Neural progenitor cell (in vitro differentiated cells): ENCODE measurements around the gene CC2D1A. TPM values are rescaled to one million over a fixed set of nuclear protein-coding genes. Genes with fewer than 3 reads are reported as not detected.

ENCODE experiments used
- DNase-seq: peaks from one replicate; pipeline ENCODE4 v3.0.0-alpha.2; 2016; ENCODE audit warnings: low spot score
- H2AFZ ChIP-seq: fragments of 200-600 bp; sonication (generic); replicated peaks from 2 replicates; pipeline ENCODE4 v1.6.1; 2016; ENCODE audit warnings: antibody characterized with exemption
- H3F3A ChIP-seq: fragments of 200-600 bp; sonication (generic); 2 replicates; pipeline ENCODE4 v1.6.1; 2016; ENCODE audit warnings: antibody characterized with exemption, low read depth
- H3K27ac ChIP-seq: fragments of 200-600 bp; sonication (generic); 2 replicates; pipeline ENCODE4 v1.5.1; 2016; ENCODE audit warnings: mild to moderate bottlenecking
- H3K27me3 ChIP-seq: fragments of 200-600 bp; sonication (generic); 2 replicates; pipeline ENCODE4 v1.6.1; 2016; ENCODE audit warnings: mild to moderate bottlenecking, moderate library complexity
- H3K36me3 ChIP-seq: fragments of 200-600 bp; sonication (generic); 2 replicates; pipeline ENCODE4 v1.5.1; 2016
- H3K4me1 ChIP-seq: fragments of 200-600 bp; sonication (generic); 2 replicates; pipeline ENCODE4 v1.6.1; 2016; ENCODE audit warnings: mixed run types
- H3K4me2 ChIP-seq: fragments of 200-600 bp; sonication (generic); 2 replicates; pipeline ENCODE4 v1.6.1; 2016
- H3K4me3 ChIP-seq: fragments of 200-600 bp; sonication (generic); 2 replicates; pipeline ENCODE4 v1.5.1; 2016
- H3K79me2 ChIP-seq: fragments of 200-600 bp; sonication (generic); 2 replicates; pipeline ENCODE4 v1.6.1; 2016; ENCODE audit warnings: low read depth
- H3K9ac ChIP-seq: fragments of 200-600 bp; sonication (generic); 2 replicates; pipeline ENCODE4 v1.6.1; 2016
- H3K9me3 ChIP-seq: fragments of 200-600 bp; sonication (generic); 2 replicates; pipeline ENCODE4 v1.5.1; 2016; ENCODE audit warnings: low read depth
- H4K20me1 ChIP-seq: fragments of 200-600 bp; sonication (generic); 2 replicates; pipeline ENCODE4 v1.6.1; 2016; ENCODE audit warnings: low read depth
- H3K27ac Mint-ChIP-seq: 3 replicates; pipeline ENCODE4 v1.8.0; 2021; ENCODE audit warnings: mixed read lengths
- H3K27me3 Mint-ChIP-seq: 2 replicates; pipeline ENCODE4 v1.8.0; 2022; ENCODE audit warnings: low read depth, mild to moderate bottlenecking, inconsistent platforms, moderate library complexity, mixed read lengths; ENCODE audit not compliant: insufficient read depth
- H3K36me3 Mint-ChIP-seq: 3 replicates; pipeline ENCODE4 v1.8.0; 2021; ENCODE audit warnings: mixed read lengths
- H3K4me1 Mint-ChIP-seq: 3 replicates; pipeline ENCODE4 v1.8.0; 2021; ENCODE audit warnings: mixed read lengths
- H3K4me3 Mint-ChIP-seq: 3 replicates; pipeline ENCODE4 v1.8.0; 2021; ENCODE audit warnings: mild to moderate bottlenecking, moderate library complexity, mixed read lengths
- H3K9me3 Mint-ChIP-seq: 3 replicates; pipeline ENCODE4 v1.8.0; 2020; ENCODE audit warnings: mixed read lengths
- EZH2 ChIP-seq: fragments of 200-600 bp; sonication (generic); IDR thresholded peaks from 2 replicates; pipeline ENCODE4 v1.6.1; 2017; ENCODE audit warnings: antibody characterized with exemption, mild to moderate bottlenecking, moderate library complexity
- EZH2phosphoT487 ChIP-seq: fragments of 200-600 bp; sonication (generic); IDR thresholded peaks from 2 replicates; pipeline ENCODE4 v1.6.1; 2017; ENCODE audit warnings: antibody characterized with exemption
- total RNA-seq: library from RNA; depleted of rRNA; stranded (reverse); fragments of >200 nt; gene quantifications from 2 replicates; pipeline ENCODE4 v1.2.3, GENCODE V29; 2015; ENCODE audit warnings: low replicate concordance
- TF ChIP-seq, protein P1 (sequence below): fragments of 200-600 bp; sonication (generic); IDR thresholded peaks from 2 replicates; pipeline ENCODE4 v1.5.1; 2017; ENCODE audit warnings: antibody characterized with exemption, mild to moderate bottlenecking

The CC2D1A gene
- total RNA-seq, 1 donor from 2014 or later, result 8.1 TPM

DNA sequence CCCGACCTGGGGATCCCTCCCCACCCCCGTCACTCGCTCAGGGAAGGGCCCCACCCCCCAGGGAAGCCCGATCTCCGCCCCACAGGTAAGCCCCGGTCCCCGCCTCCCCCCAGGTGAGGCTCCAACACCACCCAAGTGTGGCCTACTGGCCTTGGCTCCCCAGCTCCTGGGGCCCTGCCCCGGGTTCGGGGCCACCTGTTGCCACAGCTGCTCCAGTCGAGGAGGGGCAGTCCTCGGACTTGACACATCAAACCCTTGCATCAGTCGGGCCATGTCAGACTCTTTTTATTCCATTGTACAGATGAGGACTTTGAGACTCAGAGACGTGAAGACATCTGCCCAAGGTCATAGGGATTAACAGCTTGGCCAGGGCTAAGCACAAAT, 512 bp downstream of the CC2D1A start:
- Mint-ChIP-seq H3K27me3 (no peaks in the 10 kb centered on the region), H3K4me1 (peaks cover 9% of the 10 kb centered on the region), H3K4me3 (peak overlapping the region; percentile 85), H3K9me3 (no peaks in the 10 kb centered on the region), H3K27ac (no peak overlapping the region), H3K36me3 (peaks cover 6% of the 10 kb centered on the region)
- Histone ChIP-seq H3K4me1 (no peaks in the 10 kb centered on the region), H3K9ac (no peak overlapping the region), H3K79me2 (no peaks in the 10 kb centered on the region), H3K27me3 (peaks cover 10% of the 10 kb centered on the region), H3F3A (no peaks in the 10 kb centered on the region), H3K4me2 (peak overlapping the region; percentile 83), H3K36me3 (no peaks in the 10 kb centered on the region), H3K9me3 (no peaks in the 10 kb centered on the region), H3K27ac (no peak overlapping the region), H4K20me1 (no peaks in the 10 kb centered on the region), H3K4me3 (peak overlapping the region; percentile 71), H2AFZ (peak overlapping the region; percentile 85)
- no peak for TF ChIP-seq EZH2
- TF ChIP-seq, protein P1, sequence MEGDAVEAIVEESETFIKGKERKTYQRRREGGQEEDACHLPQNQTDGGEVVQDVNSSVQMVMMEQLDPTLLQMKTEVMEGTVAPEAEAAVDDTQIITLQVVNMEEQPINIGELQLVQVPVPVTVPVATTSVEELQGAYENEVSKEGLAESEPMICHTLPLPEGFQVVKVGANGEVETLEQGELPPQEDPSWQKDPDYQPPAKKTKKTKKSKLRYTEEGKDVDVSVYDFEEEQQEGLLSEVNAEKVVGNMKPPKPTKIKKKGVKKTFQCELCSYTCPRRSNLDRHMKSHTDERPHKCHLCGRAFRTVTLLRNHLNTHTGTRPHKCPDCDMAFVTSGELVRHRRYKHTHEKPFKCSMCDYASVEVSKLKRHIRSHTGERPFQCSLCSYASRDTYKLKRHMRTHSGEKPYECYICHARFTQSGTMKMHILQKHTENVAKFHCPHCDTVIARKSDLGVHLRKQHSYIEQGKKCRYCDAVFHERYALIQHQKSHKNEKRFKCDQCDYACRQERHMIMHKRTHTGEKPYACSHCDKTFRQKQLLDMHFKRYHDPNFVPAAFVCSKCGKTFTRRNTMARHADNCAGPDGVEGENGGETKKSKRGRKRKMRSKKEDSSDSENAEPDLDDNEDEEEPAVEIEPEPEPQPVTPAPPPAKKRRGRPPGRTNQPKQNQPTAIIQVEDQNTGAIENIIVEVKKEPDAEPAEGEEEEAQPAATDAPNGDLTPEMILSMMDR, result no peak
- no peak for TF ChIP-seq EZH2phosphoT487
- no peak for DNase-seq

DNA sequence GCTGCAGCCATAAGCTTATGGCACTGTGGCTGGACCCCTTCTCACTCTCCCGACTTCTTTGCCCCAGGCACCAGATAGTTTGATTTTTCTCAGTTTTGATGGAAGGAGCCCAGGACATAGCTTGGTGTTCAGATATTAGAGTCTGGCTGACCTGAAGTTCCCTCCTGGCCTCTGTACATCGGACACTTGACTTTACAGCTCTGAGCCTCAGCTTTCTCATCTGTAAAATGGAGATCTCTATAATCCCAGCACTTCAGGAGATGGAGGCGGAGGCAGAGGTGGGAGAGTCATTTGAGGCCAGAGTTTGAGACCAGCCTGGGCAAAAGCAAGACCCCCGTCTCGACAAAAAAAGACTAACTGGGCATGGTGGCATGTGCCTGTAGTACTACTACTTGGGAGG, 909 bp downstream of the CC2D1A start:
- Histone ChIP-seq H3K4me3 (peak overlapping the region; percentile 71), H3K27ac (no peak overlapping the region), H2AFZ (no peak overlapping the region), H3K27me3 (peaks cover 10% of the 10 kb centered on the region), H4K20me1 (no peaks in the 10 kb centered on the region), H3F3A (no peaks in the 10 kb centered on the region), H3K9me3 (no peaks in the 10 kb centered on the region), H3K4me1 (no peaks in the 10 kb centered on the region), H3K79me2 (no peaks in the 10 kb centered on the region), H3K4me2 (peak overlapping the region; percentile 83), H3K36me3 (no peaks in the 10 kb centered on the region), H3K9ac (no peak overlapping the region)
- no peak for DNase-seq
- H3K4me1 Mint-ChIP-seq, result peaks cover 9% of the 10 kb centered on the region
- H3K27me3 Mint-ChIP-seq, result no peaks in the 10 kb centered on the region
- peaks cover 6% of the 10 kb centered on the region for H3K36me3 Mint-ChIP-seq
- no peak overlapping the region for H3K27ac Mint-ChIP-seq
- TF ChIP-seq, protein P1, result no peak
- TF ChIP-seq EZH2 (no peak), EZH2phosphoT487 (no peak)
- no peaks in the 10 kb centered on the region for H3K9me3 Mint-ChIP-seq
- H3K4me3 Mint-ChIP-seq, result peak overlapping the region; percentile 85

DNA sequence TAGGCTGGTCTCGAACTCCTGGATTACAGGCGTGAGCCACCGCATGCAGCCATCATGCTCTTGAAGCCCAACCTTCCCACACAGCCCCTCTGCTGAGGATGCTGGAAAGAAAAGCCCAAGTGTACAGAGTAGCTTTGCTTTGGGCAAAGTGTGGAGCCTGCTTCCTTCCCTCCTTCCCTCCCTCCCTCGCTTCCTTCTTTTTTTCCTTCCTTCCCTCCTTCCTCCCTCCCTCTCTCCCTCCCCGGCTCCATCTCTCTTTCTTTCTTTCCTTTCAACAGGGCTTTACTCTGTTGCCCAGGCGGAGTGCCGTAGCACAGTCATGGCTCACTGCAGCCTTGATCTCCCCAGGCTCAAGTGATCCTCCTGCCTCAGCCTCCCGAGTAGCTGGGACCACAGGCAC, 2.7 kb downstream of the CC2D1A start:
- no peak overlapping the region for H3K4me3 Mint-ChIP-seq
- Histone ChIP-seq H3K79me2 (no peaks in the 10 kb centered on the region), H2AFZ (no peak overlapping the region), H3K9me3 (no peaks in the 10 kb centered on the region), H3K27ac (no peak overlapping the region), H3F3A (no peaks in the 10 kb centered on the region), H3K4me1 (no peaks in the 10 kb centered on the region), H4K20me1 (no peaks in the 10 kb centered on the region), H3K27me3 (peaks cover 10% of the 10 kb centered on the region), H3K4me3 (no peak overlapping the region), H3K9ac (no peak overlapping the region), H3K4me2 (no peak overlapping the region), H3K36me3 (no peaks in the 10 kb centered on the region)
- no peak overlapping the region for H3K27ac Mint-ChIP-seq
- no peaks in the 10 kb centered on the region for H3K27me3 Mint-ChIP-seq
- no peaks in the 10 kb centered on the region for H3K9me3 Mint-ChIP-seq
- H3K4me1 Mint-ChIP-seq, result peaks cover 9% of the 10 kb centered on the region
- no peak for TF ChIP-seq EZH2
- TF ChIP-seq, protein P1, result no peak
- TF ChIP-seq EZH2phosphoT487, result no peak
- peaks cover 6% of the 10 kb centered on the region for H3K36me3 Mint-ChIP-seq
- DNase-seq, result no peak
